HG03469 (cell line): Measurements from ENCODE around the gene ABCA6.

Experiments
- ATAC-seq: cut with Tn5 transposase; IDR thresholded peaks from one replicate; pipeline ENCODE4 v1.9.1; 2021; ENCODE audit warnings: mild to moderate bottlenecking, moderate library complexity, moderate number of reproducible peaks; ENCODE audit not compliant: unreplicated experiment

Gene ABCA6

GRCh38 chr17:69143683-69144231, 2.1 kb upstream of the ABCA6 start:
- ATAC-seq = no peak

GRCh38 chr17:69143151-69143550, 1.5 kb upstream of the ABCA6 start:
- no peak for ATAC-seq

DNA sequence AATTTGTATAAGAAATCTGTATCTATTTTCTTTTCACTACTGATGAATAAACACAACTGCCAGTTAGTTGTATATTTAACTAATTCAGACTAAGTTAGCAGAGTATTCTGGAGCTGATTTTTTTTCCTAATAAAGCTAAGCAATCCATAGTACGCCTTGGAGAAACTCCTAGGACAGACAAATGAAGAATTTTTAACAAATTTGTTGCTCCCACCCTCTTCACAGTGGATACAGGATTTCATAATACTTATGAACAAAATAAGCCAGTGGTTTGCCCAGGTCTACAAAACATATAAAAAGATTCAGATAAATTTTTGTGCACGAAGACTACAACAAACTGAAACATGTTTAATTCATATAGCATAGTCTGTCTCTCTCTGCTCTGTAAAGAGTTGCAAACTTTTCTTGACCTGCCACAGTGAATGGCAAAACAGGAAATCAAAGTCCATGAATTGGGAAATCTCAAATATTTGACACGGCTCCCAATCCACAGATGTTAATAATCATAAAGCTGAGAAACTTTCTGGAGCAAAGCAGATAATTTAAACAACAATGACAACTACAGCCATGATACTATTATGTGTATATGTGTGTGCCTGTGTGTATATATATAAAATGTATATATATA, 594 bp upstream of the ABCA6 start:
- no peak for ATAC-seq

GRCh38 chr17:69134112-69134511, 7.6 kb downstream of the ABCA6 start:
- ATAC-seq = no peak

- ATAC-seq = no peak
Measured at GRCh38 chr17:69130627-69131296, 10.9 kb downstream of the ABCA6 start.

DNA sequence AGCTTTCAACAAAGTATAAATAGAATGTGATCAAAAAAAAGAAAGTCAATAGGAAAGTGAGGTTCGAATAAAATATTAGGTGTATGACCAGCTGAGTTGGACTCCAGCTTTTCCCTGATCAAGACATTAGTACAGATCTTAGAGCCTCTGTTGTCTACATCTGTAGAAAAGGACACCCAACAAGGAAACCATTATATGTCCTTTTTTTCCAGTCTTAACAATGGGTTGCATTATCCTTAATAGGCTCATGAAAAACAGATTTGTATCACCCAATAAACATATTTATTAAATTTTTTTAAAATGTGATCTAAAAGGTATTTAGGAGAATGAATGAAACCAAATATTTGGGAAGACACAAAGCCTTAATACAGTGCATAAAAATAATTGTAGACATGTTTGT, 18.1 kb downstream of the ABCA6 start:
- no peak for ATAC-seq

DNA sequence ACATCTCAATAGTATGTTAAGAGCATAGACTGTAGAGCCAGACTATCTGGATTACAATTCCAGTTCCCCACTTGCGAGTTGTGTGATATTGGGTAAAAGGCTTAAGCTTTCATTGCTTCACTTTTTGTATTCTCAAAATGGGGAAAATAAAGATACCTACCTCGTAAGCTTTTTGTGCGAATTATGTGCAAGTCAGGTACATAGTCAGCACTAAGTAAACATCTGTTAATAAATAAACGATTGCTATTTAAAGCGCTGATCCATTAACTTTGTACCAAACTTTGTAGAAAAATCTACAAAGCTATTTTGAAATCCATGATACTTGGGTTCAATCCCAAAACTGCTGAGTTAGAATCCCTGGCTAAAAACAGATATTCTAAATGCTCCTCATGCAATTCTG, 19.6 kb downstream of the ABCA6 start:
- no peak for ATAC-seq

DNA sequence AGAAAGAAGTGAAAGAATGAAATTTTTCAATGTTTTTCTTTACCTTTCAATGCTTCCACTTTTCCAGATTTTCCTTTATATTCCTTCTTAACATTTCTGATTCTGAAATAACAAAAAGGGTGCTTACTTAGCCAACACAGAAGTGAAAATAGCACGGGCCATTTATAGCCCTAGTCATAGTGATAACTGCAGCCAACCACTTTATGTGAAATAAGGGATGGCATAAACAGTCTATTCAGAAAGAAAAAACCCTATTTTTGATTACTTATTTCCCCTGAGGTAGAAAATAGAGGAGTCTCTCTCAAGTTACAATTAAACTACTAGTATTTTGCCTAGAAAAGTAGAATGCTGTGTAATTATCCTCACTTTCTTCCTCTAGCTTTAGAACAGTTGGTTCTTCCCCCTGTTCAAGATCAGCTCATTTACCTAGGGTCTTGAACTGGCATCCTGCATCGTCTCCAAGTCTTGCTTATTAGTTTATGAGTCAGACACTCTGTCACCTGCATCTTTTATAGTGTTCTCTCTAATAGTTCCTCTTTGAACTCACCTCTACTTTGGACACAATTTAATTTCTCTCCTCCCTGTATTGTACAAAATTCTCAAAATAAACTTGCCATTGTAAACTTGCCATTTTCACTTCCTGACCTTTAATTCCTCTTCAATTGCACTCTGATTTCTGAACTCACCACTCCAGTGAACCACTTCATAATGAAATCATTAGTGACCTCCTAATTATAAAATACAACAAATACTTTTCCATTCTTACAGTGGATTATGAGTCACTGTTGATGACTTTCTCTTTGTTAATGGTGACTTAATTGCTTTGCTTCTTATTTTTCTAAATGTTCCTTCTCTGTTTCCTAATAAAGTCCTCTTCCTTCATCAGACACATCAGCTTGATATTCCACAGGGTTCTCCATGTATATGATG, 23.6 kb downstream of the ABCA6 start:
- ATAC-seq = no peak

- no peak for ATAC-seq
Measured at GRCh38 chr17:69111794-69112193, 29.9 kb downstream of the ABCA6 start.

DNA sequence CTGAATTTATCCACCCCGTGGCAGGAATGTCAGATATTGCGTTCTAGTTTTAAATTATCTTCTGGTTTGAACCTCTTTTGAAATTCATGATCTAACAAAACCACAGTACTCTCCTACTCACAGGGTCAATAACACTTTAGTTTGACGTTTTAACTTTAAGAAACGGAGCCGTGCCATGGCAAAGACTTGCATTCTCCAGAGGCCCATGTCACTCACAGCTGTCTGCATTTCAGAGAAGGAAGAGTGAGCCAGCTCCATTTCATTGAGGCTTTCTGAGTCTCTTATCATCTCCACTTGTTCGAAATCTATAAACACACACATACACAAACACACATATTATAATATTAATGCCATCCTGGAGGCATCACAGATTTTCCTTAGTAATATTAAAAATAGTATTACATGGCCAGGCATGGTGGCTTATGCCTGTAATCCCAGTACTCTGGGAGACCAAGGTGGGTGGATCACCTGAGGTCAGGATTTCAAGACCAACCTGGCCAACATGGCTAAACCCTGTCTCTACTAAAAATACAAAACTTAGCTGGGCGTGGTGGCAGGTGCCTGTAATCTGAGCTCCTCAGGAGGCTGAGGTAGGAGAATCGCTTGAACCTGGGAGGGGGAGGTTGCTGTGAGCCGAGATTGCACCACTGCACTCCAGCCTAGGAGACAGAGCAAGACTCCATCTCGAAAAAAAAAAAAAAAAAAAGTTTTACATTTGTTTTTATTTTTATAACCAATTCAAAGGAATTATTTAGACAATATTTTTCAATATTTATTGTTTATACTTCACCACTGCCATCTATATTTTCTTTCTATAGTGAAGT, 35.6 kb downstream of the ABCA6 start:
- no peak for ATAC-seq

- no peak for ATAC-seq
Measured at GRCh38 chr17:69103557-69104233, 38.0 kb downstream of the ABCA6 start.

- no peak for ATAC-seq
Measured at GRCh38 chr17:69098625-69099024, 43.1 kb downstream of the ABCA6 start.

- ATAC-seq = no peak
Measured at GRCh38 chr17:69096541-69096940, 45.2 kb downstream of the ABCA6 start.

DNA sequence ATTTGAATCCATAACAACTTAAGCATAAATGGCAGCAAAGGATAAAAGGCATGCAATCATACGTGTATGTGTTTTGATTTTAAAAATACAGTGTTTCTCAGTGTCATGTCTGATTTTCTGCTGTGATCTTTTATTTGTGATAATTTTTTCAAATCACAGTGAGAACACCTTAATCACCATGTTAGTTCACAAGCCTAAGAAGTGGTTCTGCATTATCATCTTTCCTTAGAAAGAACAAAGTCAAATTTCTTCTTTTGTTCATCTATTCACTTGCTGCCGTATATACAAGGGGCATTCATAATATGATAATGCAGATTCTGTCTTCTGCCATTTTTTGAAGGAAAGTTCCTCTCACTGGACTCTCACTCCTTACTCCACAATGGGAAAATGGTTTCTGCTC, 47.7 kb downstream of the ABCA6 start:
- no peak for ATAC-seq

GRCh38 chr17:69093279-69093789, 48.4 kb downstream of the ABCA6 start:
- ATAC-seq = no peak

DNA sequence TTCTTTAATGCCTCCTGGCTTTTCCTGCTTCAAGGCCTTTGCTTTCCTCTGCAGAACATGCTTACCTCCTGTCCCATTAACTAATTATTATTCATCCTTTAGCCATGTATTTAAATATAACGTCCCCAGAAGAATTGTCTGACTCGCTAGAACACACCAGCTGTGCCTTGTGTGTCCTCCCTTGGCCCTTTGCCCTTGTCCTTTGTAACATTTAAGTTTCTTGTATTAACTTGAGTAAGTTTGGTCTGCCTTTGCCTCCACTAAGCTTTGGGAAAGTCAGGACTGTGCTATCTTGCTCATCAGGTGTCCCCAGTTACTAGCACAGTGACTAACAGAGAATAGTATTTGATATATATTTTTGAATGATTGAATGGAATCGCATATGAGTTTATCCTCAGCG, 51.3 kb downstream of the ABCA6 start:
- no peak for ATAC-seq

DNA sequence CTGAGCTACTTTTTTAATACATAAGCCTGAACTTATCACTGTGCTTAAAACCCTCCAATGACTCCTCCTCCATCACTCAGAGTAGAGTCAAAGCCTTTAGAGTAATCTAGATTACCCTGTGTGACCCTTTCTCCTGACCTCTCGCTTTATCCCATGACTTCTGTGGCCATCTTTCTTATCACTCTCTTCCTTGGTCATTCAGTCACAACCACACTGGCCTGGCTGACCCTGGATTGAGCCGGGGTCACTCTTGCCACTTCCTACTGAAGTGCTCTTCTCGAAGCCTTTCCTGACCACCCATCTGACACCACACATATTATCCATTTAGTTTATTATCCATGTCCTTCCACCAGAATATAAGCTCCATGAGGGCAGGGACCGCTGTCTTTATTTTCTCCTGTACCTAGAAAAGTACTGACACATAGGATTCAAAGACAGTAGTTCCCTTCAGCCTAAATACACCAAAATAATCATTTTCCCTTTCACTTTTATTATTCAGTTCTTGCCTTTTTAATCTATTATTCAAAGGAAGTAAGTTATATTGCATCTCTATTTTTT, 53.0 kb downstream of the ABCA6 start:
- no peak for ATAC-seq

- ATAC-seq = no peak
Measured at GRCh38 chr17:69086641-69087040, 55.1 kb downstream of the ABCA6 start.

GRCh38 chr17:69084911-69085310, 56.8 kb downstream of the ABCA6 start:
- ATAC-seq = no peak

DNA sequence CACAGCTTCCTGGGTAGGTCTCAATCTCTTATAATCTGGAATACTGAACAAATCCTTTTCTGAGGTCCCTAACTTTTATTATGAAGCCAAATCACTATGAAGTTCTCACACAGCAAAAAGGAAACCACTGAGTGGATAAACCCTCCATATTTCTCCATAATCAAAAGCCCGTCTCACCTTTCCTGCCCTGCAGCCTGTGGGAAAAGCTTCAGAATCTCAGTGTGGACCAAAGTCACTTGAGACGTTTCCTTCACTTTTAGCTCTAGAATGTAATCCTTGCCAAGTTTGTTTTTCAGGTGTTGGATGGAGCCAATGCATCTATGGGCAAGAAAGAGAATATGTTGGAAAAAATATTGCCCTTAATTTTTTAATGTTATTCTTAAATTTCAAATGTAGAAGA, 59.0 kb downstream of the ABCA6 start:
- ATAC-seq = no peak
